ENCODE results near the gene MAP3K3.

The MAP3K3 gene

DNA sequence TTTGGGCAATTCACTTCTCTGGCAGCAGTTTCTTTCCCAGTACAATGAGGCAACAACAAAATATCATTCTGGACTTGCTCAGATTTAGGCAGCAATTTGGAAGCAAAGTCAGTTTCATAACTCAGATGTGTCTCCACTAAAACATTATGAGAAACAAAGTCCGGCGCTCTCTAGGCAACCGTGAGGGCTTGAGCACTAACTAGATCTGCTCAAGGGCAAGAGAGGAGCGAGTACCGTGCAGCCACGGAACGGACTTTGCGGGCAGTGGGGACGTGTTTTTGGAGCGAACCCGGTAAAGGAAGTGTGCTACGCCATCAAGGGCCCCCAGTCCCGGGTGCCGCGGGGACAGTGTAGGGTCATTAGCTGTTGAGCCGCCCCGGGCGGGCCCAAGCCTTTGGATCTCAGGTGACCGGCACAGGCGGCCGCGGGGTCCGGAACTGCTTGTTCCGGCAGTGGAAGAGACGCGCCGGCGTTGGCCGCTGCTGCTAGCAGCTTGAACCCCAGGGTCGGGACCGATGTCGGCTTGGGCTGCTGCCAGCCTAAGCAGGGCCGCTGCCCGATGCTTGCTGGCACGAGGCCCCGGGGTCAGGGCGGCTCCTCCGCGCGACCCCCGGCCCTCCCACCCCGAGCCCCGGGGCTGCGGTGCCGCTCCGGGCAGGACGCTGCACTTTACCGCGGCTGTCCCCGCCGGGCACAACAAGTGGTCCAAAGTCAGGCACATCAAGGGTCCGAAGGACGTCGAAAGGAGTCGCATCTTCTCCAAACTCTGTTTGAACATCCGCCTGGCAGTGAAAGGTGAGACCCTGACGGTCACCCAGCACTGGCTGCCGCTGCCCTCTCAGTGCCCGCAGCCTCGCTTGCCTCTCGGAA, 21.4 kb upstream of the MAP3K3 start, which contains the start of gene TACO1:
TSS of gene TACO1 (plus strand) at position 327 of the 870 bp plus-strand sequence. CDS start at position 516, 189 bp downstream.
- Histone ChIP-seq H3K36me3 (ENCODE audit: insufficient read depth, low read length) (no peaks in the 10 kb centered on the region), H4K20me1 (ENCODE audit: insufficient read depth, low read length, poor library complexity, severe bottlenecking) (no peaks in the 10 kb centered on the region), H2AFZ (ENCODE audit: low read length) (peak within 1 kb of the TSS; percentile 100), H3K79me2 (ENCODE audit: insufficient read depth, low read length) (peaks cover 14% of the 10 kb centered on the region), H3K4me2 (ENCODE audit: low read depth, low read length, poor library complexity, severe bottlenecking) (peak within 1 kb of the TSS; percentile 91), H3K27me3 (ENCODE audit: insufficient read depth, low read length, poor library complexity, severe bottlenecking) (no peaks in the 10 kb centered on the region), H3K9me2 (replicated peaks; ENCODE audit: low read depth, low read length) (no peaks in the 10 kb centered on the region), H3F3A (ENCODE audit: low read depth) (peaks cover 4% of the 10 kb centered on the region; the same call in 1 of the 2 replicates), H3K9ac (ENCODE audit: low read depth, low read length, poor library complexity, severe bottlenecking) (peak within 1 kb of the TSS; percentile 87), H3K4me1 (ENCODE audit: insufficient read depth, low read length, poor library complexity, severe bottlenecking) (peaks cover 18% of the 10 kb centered on the region), H3K4me3 (ENCODE audit: low read length, poor library complexity, severe bottlenecking) (peak within 1 kb of the TSS; percentile 86), H3K9me3 (ENCODE audit: insufficient read depth, low read depth, low read length) (no peaks in the 10 kb centered on the region)
- no peak for TF ChIP-seq EZH2phosphoT487 (IDR thresholded peaks at IDR 0.05; ENCODE audit: borderline replicate concordance)
- TF ChIP-seq, protein P1, sequence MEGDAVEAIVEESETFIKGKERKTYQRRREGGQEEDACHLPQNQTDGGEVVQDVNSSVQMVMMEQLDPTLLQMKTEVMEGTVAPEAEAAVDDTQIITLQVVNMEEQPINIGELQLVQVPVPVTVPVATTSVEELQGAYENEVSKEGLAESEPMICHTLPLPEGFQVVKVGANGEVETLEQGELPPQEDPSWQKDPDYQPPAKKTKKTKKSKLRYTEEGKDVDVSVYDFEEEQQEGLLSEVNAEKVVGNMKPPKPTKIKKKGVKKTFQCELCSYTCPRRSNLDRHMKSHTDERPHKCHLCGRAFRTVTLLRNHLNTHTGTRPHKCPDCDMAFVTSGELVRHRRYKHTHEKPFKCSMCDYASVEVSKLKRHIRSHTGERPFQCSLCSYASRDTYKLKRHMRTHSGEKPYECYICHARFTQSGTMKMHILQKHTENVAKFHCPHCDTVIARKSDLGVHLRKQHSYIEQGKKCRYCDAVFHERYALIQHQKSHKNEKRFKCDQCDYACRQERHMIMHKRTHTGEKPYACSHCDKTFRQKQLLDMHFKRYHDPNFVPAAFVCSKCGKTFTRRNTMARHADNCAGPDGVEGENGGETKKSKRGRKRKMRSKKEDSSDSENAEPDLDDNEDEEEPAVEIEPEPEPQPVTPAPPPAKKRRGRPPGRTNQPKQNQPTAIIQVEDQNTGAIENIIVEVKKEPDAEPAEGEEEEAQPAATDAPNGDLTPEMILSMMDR (conservative IDR thresholded peaks at IDR 0.05; ENCODE audit: low read length): no peak

DNA sequence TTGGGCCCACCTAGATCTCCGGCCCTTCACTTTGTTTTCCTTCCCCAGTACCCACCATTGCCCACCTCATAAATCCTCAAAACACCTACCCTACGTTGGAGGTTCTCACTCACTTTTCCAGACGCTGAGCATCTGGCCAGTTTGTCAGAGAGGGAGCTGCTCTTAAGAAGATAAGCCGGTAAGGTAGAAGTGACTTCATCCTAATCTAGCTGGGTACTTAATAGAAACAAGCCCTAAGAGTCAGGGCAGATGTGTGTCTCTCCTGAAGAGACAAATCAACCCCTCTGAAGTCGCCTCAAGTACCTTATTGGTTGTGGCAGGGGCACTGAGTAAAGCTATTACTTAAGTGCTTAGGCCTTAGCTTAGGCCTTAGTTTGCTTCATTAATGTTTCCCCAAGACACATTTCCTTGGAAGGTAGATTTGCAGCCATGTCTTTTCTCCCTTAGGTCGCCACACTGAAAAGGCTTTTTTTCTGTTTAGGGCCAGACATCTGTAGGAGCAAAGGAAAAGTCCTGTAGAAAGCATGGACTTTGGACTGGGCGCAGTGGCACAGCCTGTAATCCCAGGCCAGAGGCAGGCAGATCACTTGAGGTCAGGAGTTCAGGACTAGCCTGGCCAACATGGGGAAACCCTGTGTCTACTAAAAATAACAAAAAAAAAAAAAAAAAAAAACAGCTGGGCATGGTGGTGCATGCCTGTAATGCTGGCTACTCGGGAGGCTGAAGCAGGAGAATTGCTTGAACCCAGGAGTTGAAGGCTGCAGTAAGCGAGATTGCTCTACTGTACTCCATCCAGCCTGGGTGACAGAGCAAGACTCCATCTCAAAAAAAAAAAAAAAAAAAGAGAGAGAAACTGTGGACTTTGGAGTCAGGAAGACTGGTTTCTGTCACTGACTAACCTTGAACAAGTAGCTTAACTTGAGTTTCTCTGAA, 20.5 kb upstream of the MAP3K3 start:
- peaks cover 4% of the 10 kb centered on the region; the same call in 1 of the 2 replicates for H3F3A ChIP-seq (ENCODE audit: low read depth)
- no peaks in the 10 kb centered on the region for H3K9me3 ChIP-seq (ENCODE audit: insufficient read depth, low read depth, low read length)
- H3K9me2 ChIP-seq (replicated peaks; ENCODE audit: low read depth, low read length): no peaks in the 10 kb centered on the region
- peaks cover under 1% of the 10 kb centered on the region; the same call in 1 of the 2 replicates for H3K36me3 ChIP-seq (ENCODE audit: insufficient read depth, low read length)
- H2AFZ ChIP-seq (ENCODE audit: low read length): peak overlapping the region; percentile 100
- TF ChIP-seq, protein P1 (conservative IDR thresholded peaks at IDR 0.05; ENCODE audit: low read length): no peak
- no peak for TF ChIP-seq EZH2phosphoT487 (IDR thresholded peaks at IDR 0.05; ENCODE audit: borderline replicate concordance)
- H3K27me3 ChIP-seq (ENCODE audit: insufficient read depth, low read length, poor library complexity, severe bottlenecking): no peaks in the 10 kb centered on the region
- peak overlapping the region; percentile 86 for H3K4me3 ChIP-seq (ENCODE audit: low read length, poor library complexity, severe bottlenecking)
- peak overlapping the region; percentile 91 for H3K4me2 ChIP-seq (ENCODE audit: low read depth, low read length, poor library complexity, severe bottlenecking)
- H3K79me2 ChIP-seq (ENCODE audit: insufficient read depth, low read length): peaks cover 14% of the 10 kb centered on the region
- H4K20me1 ChIP-seq (ENCODE audit: insufficient read depth, low read length, poor library complexity, severe bottlenecking): no peaks in the 10 kb centered on the region
- peaks cover 18% of the 10 kb centered on the region for H3K4me1 ChIP-seq (ENCODE audit: insufficient read depth, low read length, poor library complexity, severe bottlenecking)
- H3K9ac ChIP-seq (ENCODE audit: low read depth, low read length, poor library complexity, severe bottlenecking): peak overlapping the region; percentile 87

DNA sequence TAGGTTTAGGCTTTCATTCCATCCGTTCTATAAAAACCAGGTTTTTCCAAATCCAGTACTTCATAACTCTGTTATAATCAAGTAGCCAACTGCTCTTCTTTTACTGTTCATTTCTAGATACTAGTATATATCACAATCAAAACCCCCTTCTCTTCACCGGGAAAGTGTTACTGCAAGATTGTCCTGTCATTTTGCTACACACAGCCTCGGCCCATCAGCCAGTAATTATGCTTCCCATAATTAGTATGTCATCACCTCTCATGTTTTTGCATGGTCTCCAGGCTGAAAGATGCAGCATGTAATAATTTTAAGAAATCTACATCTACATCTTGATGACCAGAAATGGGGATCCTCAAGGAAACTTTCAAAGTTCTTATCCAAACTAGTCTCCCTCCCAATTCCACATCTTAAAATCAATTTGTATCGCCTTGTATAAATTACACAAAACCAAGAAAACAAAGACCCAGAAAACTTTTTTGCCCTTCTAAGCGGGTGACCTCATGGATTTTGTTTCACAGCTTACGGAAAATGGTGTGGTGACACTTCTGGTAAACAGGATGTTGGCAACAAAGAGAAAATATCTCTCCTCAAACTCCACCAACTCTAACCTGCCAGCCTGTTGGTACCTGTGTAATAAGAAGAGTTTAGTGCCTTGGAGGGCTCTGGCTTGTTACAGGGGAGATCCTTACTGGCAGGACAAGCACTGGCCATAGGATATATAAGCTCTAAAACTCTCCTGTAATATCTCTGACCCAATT, 12.2 kb upstream of the MAP3K3 start:
- TF ChIP-seq, protein P1 (conservative IDR thresholded peaks at IDR 0.05; ENCODE audit: low read length): no peak
- Histone ChIP-seq H3K4me2 (ENCODE audit: low read depth, low read length, poor library complexity, severe bottlenecking) (no peak overlapping the region), H3K4me1 (ENCODE audit: insufficient read depth, low read length, poor library complexity, severe bottlenecking) (no peaks in the 10 kb centered on the region), H3K4me3 (ENCODE audit: low read length, poor library complexity, severe bottlenecking) (no peak overlapping the region), H3K27me3 (ENCODE audit: insufficient read depth, low read length, poor library complexity, severe bottlenecking) (no peaks in the 10 kb centered on the region), H4K20me1 (ENCODE audit: insufficient read depth, low read length, poor library complexity, severe bottlenecking) (no peaks in the 10 kb centered on the region), H3K9ac (ENCODE audit: low read depth, low read length, poor library complexity, severe bottlenecking) (no peak overlapping the region), H3K36me3 (ENCODE audit: insufficient read depth, low read length) (peaks cover 20% of the 10 kb centered on the region; the same call in 1 of the 2 replicates), H2AFZ (ENCODE audit: low read length) (no peak overlapping the region), H3K9me2 (replicated peaks; ENCODE audit: low read depth, low read length) (no peaks in the 10 kb centered on the region), H3F3A (ENCODE audit: low read depth) (no peaks in the 10 kb centered on the region), H3K9me3 (ENCODE audit: insufficient read depth, low read depth, low read length) (no peaks in the 10 kb centered on the region), H3K79me2 (ENCODE audit: insufficient read depth, low read length) (no peaks in the 10 kb centered on the region)

Measured in Loucy (cell line).